Measurements from ENCODE around the gene COPS2.

- no peak for TF ChIP-seq POLR2A (IDR thresholded peaks at IDR 0.05)
- no peak for TF ChIP-seq CTCF (IDR thresholded peaks at IDR 0.05)
Observed at GRCh38 chr15:49085696-49086459, 69.5 kb downstream of the COPS2 start.
